Subcutaneous preadipocyte (primary cell): ENCODE data around the gene INSM2. TPM values are rescaled to one million over a fixed set of nuclear protein-coding genes. Genes with fewer than 3 reads are reported as not detected.

Experiments used
- total RNA-seq: library from RNA; depleted of rRNA; stranded (reverse); fragments of >200 nt; gene quantifications from 2 replicates; pipeline ENCODE4 v1.2.3, GENCODE V29; 2012

The INSM2 gene, protein sequence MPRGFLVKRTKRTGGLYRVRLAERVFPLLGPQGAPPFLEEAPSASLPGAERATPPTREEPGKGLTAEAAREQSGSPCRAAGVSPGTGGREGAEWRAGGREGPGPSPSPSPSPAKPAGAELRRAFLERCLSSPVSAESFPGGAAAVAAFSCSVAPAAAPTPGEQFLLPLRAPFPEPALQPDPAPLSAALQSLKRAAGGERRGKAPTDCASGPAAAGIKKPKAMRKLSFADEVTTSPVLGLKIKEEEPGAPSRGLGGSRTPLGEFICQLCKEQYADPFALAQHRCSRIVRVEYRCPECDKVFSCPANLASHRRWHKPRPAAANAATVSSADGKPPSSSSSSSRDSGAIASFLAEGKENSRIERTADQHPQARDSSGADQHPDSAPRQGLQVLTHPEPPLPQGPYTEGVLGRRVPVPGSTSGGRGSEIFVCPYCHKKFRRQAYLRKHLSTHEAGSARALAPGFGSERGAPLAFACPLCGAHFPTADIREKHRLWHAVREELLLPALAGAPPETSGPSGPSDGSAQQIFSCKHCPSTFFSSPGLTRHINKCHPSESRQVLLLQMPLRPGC
- not detected in 2 replicates for total RNA-seq

DNA sequence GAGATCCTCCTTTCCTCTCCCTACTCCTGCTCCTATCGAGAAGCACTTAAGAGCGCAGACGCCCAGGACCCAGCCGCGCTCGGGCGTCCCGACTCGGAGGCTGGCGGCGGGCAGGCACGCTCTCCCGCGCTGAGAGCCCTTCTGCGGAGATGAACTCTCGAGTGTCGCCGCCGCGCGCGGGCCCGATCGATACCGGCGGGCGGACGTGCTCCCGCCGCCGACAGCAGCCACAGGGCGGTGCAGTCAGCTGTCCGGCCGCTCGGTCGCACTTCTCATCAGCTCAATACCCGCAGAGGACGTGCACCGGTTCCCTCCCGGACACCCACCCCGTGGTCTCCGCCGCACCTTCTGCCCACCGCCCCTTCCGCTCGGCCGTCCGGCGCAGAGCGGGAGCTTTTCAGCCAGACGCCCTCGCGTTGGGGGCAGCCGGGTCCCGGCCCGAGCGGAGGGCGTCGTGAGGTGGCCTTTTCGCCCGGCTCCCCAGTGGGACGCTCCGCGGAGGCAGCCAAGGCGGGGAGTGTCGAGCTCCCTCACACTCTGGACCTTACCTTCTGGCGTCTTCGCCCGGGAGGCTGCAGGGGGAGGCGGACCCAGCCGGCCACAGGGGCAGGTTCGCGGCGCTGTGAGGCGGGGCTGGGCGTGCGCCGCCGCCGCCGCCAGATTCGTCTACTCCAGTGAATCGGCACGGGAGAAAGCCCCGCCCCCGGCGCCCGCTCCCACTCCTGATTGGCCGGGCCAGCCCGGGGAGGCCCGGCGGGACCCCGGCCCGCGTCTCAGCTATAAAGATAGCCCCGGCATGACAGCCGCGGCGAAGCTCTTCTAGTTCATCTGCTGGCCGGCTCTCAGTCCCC is at the start of gene INSM2:
TSS of gene INSM2 (plus strand) at position 808 of the 851 bp plus-strand sequence. CDS start 89 bp downstream, outside the sequence.

Other genes with a start within 250 kb of the INSM2 start
- gene PSMA6, start 241.8 kb upstream of the INSM2 start, total RNA-seq: 169 and 200 TPM in 2 replicates
- gene NFKBIA, start 129.4 kb upstream of the INSM2 start, total RNA-seq: 86.4 and 87.5 TPM in 2 replicates